ENCODE results near the gene BCCIP. TPM values are rescaled to one million over a fixed set of nuclear protein-coding genes. Genes with fewer than 3 reads are reported as not detected.

Gene BCCIP
- polyA plus RNA-seq, 1 of the 3 experiments (the other 2 are of a cell fraction), result 28.0 TPM

GRCh38 chr10:125878957-125879835 lies 55.9 kb downstream of the BCCIP start:
- CTCF ChIA-PET, result interaction anchor here (0.5 to 1.8 kb wide), 4 partner anchors 10 to 998 kb away, joined by 3 to 6 read pairs (median 4); no protein-coding TSS in a partner anchor
- no peak for DNase-seq
- H4K20me1 ChIP-seq (ENCODE audit: insufficient read depth), result no peaks in the 10 kb centered on the region
- peaks cover 6% of the 10 kb centered on the region for H3K79me2 ChIP-seq (ENCODE audit: insufficient read depth)
- H3K4me3 ChIP-seq (ENCODE audit: low read depth in 2 of 2, low read length in 1 of 2), result no peak overlapping the region
- peak overlapping the region; percentile 25; the same call in 1 of the 2 replicates for H3K4me2 ChIP-seq
- TF ChIP-seq EP300 (IDR thresholded peaks at IDR 0.05; ENCODE audit: borderline replicate concordance in 1 of 2, low read depth in 1 of 2, low read length in 1 of 2) (peak in 1 of 2 experiments; percentile 14; a peak in 1 of 4 replicates), FOSL2 (IDR thresholded peaks at IDR 0.05; ENCODE audit: borderline replicate concordance, low read depth) (peak; percentile 79), TEAD4 (IDR thresholded peaks at IDR 0.05; ENCODE audit: borderline replicate concordance, insufficient read depth) (no peak), ELF1 (IDR thresholded peaks at IDR 0.05) (no peak), ZBTB33 (IDR thresholded peaks at IDR 0.05; ENCODE audit: borderline replicate concordance, low read depth) (no peak), RFX5 (IDR thresholded peaks at IDR 0.05; ENCODE audit: low read length) (no peak), JUND (IDR thresholded peaks at IDR 0.05) (peak; percentile 68), TCF12 (IDR thresholded peaks at IDR 0.05) (no peak)
- H3K9me3 ChIP-seq, result peaks cover 15% of the 10 kb centered on the region; the same call in 1 of the 2 replicates
- H3K27ac ChIP-seq (ENCODE audit: low read depth in 2 of 2, low read length in 1 of 2), result peak overlapping the region in 1 of 2 experiments; percentile 77; a peak in 2 of 4 replicates
- H3K36me3 ChIP-seq (replicated peaks in 1 of 2; ENCODE audit: control insufficient read depth in 1 of 2, insufficient read depth in 2 of 2, low read length in 1 of 2), result peaks cover 27 to 56% of the 10 kb centered on the region in 2 experiments
- H3K27me3 ChIP-seq (ENCODE audit: insufficient read depth), result no peaks in the 10 kb centered on the region
- POLR2A ChIA-PET, result no interaction called here
- H2AFZ ChIP-seq (ENCODE audit: low read depth), result no peak overlapping the region
- H3F3A ChIP-seq (replicated peaks; ENCODE audit: insufficient read depth), result peaks cover 23% of the 10 kb centered on the region
- 0 out of 4 replicates have a peak, but pooled peaks cover 0 to 5% of the 10 kb centered on the region in 2 experiments for H3K4me1 ChIP-seq (ENCODE audit: control insufficient read depth in 1 of 2, insufficient read depth in 2 of 2, low read depth in 1 of 2, low read length in 1 of 2)
- no peaks in the 10 kb centered on the region for H3K9me2 ChIP-seq
- 69% methylated on average over 11 of the region's 11 CpGs for WGBS (ENCODE audit: low lambda C conversion rate)
- H3K9ac ChIP-seq, result no peak overlapping the region

GRCh38 chr10:125880719-125881118 lies 57.4 kb downstream of the BCCIP start:
- no peak overlapping the region for H2AFZ ChIP-seq (ENCODE audit: low read depth)
- 89% methylated on average over 6 of the region's 6 CpGs for WGBS (ENCODE audit: low lambda C conversion rate)
- ChIA-PET CTCF (interaction anchor here (1.8 to 3.5 kb wide), 2 partner anchors 11 to 12 kb away, joined by 6 to 19 read pairs; no protein-coding TSS in a partner anchor), POLR2A (no interaction called here)
- no peaks in the 10 kb centered on the region for H3K9me2 ChIP-seq
- H3K4me3 ChIP-seq (ENCODE audit: low read depth in 2 of 2, low read length in 1 of 2), result no peak overlapping the region
- H3K27me3 ChIP-seq (ENCODE audit: insufficient read depth), result no peaks in the 10 kb centered on the region
- H3K4me2 ChIP-seq, result no peak overlapping the region
- H3F3A ChIP-seq (replicated peaks; ENCODE audit: insufficient read depth), result peaks cover 26% of the 10 kb centered on the region
- peaks cover 23 to 44% of the 10 kb centered on the region in 2 experiments for H3K36me3 ChIP-seq (replicated peaks in 1 of 2; ENCODE audit: control insufficient read depth in 1 of 2, insufficient read depth in 2 of 2, low read length in 1 of 2)
- no peak for DNase-seq
- H3K9ac ChIP-seq, result no peak overlapping the region
- H4K20me1 ChIP-seq (ENCODE audit: insufficient read depth), result no peaks in the 10 kb centered on the region
- 0 out of 4 replicates have a peak, but pooled peaks cover 0 to 5% of the 10 kb centered on the region in 2 experiments for H3K4me1 ChIP-seq (ENCODE audit: control insufficient read depth in 1 of 2, insufficient read depth in 2 of 2, low read depth in 1 of 2, low read length in 1 of 2)
- peaks cover 6% of the 10 kb centered on the region for H3K79me2 ChIP-seq (ENCODE audit: insufficient read depth)
- TF ChIP-seq JUND (IDR thresholded peaks at IDR 0.05) (no peak), NFIC (IDR thresholded peaks at IDR 0.05; ENCODE audit: borderline replicate concordance) (no peak), RFX5 (IDR thresholded peaks at IDR 0.05; ENCODE audit: low read length) (no peak), TEAD4 (IDR thresholded peaks at IDR 0.05; ENCODE audit: borderline replicate concordance, insufficient read depth) (no peak), NRF1 (IDR thresholded peaks at IDR 0.05; ENCODE audit: low read depth, low read length) (no peak), POLR2AphosphoS5 (IDR thresholded peaks at IDR 0.05; ENCODE audit: low read depth, low read length) (no peak), MEF2A (IDR thresholded peaks at IDR 0.05; ENCODE audit: borderline replicate concordance, low read depth) (no peak), FOXM1 (IDR thresholded peaks at IDR 0.05; ENCODE audit: low read depth) (no peak), TAF1 (IDR thresholded peaks at IDR 0.05; ENCODE audit: borderline replicate concordance, low read depth, low read length) (no peak), SMC3 (IDR thresholded peaks at IDR 0.05; ENCODE audit: low read depth, low read length) (no peak), GATA2 (CRISPR knock-in tag; IDR thresholded peaks at IDR 0.05) (no peak), YY1 (IDR thresholded peaks at IDR 0.05; ENCODE audit: low read depth) (no peak), MXI1 (IDR thresholded peaks at IDR 0.05; ENCODE audit: low read depth, low read length) (no peak)
- TF ChIP-seq, protein P1, sequence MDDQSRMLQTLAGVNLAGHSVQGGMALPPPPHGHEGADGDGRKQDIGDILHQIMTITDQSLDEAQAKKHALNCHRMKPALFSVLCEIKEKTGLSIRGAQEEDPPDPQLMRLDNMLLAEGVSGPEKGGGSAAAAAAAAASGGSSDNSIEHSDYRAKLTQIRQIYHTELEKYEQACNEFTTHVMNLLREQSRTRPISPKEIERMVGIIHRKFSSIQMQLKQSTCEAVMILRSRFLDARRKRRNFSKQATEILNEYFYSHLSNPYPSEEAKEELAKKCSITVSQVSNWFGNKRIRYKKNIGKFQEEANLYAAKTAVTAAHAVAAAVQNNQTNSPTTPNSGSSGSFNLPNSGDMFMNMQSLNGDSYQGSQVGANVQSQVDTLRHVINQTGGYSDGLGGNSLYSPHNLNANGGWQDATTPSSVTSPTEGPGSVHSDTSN (IDR thresholded peaks at IDR 0.05), result no peak
- TF ChIP-seq, protein P2, sequence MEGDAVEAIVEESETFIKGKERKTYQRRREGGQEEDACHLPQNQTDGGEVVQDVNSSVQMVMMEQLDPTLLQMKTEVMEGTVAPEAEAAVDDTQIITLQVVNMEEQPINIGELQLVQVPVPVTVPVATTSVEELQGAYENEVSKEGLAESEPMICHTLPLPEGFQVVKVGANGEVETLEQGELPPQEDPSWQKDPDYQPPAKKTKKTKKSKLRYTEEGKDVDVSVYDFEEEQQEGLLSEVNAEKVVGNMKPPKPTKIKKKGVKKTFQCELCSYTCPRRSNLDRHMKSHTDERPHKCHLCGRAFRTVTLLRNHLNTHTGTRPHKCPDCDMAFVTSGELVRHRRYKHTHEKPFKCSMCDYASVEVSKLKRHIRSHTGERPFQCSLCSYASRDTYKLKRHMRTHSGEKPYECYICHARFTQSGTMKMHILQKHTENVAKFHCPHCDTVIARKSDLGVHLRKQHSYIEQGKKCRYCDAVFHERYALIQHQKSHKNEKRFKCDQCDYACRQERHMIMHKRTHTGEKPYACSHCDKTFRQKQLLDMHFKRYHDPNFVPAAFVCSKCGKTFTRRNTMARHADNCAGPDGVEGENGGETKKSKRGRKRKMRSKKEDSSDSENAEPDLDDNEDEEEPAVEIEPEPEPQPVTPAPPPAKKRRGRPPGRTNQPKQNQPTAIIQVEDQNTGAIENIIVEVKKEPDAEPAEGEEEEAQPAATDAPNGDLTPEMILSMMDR (IDR thresholded peaks at IDR 0.05), result no peak
- H3K27ac ChIP-seq (ENCODE audit: low read depth in 2 of 2, low read length in 1 of 2), result no peak overlapping the region
- H3K9me3 ChIP-seq, result peaks cover 15% of the 10 kb centered on the region; the same call in 1 of the 2 replicates
